PFSK-1 (cell line): ENCODE results near the gene UVRAG.

Experiments used
- FOXP2 ChIP-seq: optimal IDR thresholded peaks from 2 replicates; pipeline ENCODE3; 2011; ENCODE audit warnings: borderline replicate concordance, control low read depth, inconsistent platforms; ENCODE audit not compliant: insufficient read depth; ENCODE audit errors: extremely low read length, extremely low read depth
- POLR2AphosphoS5 ChIP-seq: IDR thresholded peaks from 2 replicates; pipeline ENCODE4 v1.6.1; 2012; ENCODE audit warnings: low read depth, mild to moderate bottlenecking, control low read depth, low read length, moderate library complexity
- REST ChIP-seq, 2 experiments: IDR thresholded peaks; 2 replicates each; pipeline versions ENCODE4 v1.6.1 to v1.8.0; 2011 to 2012; ENCODE audit warnings: low read depth in 2 of 2, low read length in 2 of 2, control low read depth in 1 of 2, inconsistent platforms in 1 of 2, mild to moderate bottlenecking in 1 of 2, moderate library complexity in 1 of 2; ENCODE audit not compliant: insufficient read depth in 1 of 2
- SIN3A ChIP-seq: IDR thresholded peaks from 2 replicates; pipeline ENCODE4 v1.6.1; 2012; ENCODE audit warnings: mild to moderate bottlenecking, low read length, moderate library complexity, borderline replicate concordance; ENCODE audit not compliant: insufficient read depth
- TAF1 ChIP-seq: IDR thresholded peaks from 2 replicates; pipeline ENCODE4 v1.6.1; 2012; ENCODE audit warnings: low read length, control low read depth, borderline replicate concordance; ENCODE audit not compliant: insufficient read depth

Gene UVRAG

GRCh38 chr11:75924966-75925784 lies 110.2 kb downstream of the UVRAG start:
- TF ChIP-seq REST (IDR thresholded peaks at IDR 0.05; ENCODE audit: insufficient read depth in 1 of 2, low read depth in 2 of 2, low read length in 2 of 2) (no peak), SIN3A (no peak), FOXP2 (no peak), TAF1 (no peak), POLR2AphosphoS5 (no peak)

GRCh38 chr11:75925785-75926164 lies 110.8 kb downstream of the UVRAG start:
- TF ChIP-seq SIN3A (no peak), REST (IDR thresholded peaks at IDR 0.05; ENCODE audit: insufficient read depth in 1 of 2, low read depth in 2 of 2, low read length in 2 of 2) (no peak), TAF1 (no peak), FOXP2 (no peak), POLR2AphosphoS5 (no peak)

GRCh38 chr11:75929706-75930105 lies 114.7 kb downstream of the UVRAG start:
- TF ChIP-seq FOXP2, result no peak
- TF ChIP-seq TAF1, result no peak
- no peak for TF ChIP-seq POLR2AphosphoS5
- TF ChIP-seq REST (IDR thresholded peaks at IDR 0.05; ENCODE audit: insufficient read depth in 1 of 2, low read depth in 2 of 2, low read length in 2 of 2), result no peak
- no peak for TF ChIP-seq SIN3A

- TF ChIP-seq TAF1 (no peak), SIN3A (no peak), FOXP2 (no peak), REST (IDR thresholded peaks at IDR 0.05; ENCODE audit: insufficient read depth in 1 of 2, low read depth in 2 of 2, low read length in 2 of 2) (no peak), POLR2AphosphoS5 (no peak)
These were observed 115.5 kb downstream of the UVRAG start for GRCh38 chr11:75930534-75930933.
